ENCODE data around the gene TGM2.

The TGM2 gene

DNA sequence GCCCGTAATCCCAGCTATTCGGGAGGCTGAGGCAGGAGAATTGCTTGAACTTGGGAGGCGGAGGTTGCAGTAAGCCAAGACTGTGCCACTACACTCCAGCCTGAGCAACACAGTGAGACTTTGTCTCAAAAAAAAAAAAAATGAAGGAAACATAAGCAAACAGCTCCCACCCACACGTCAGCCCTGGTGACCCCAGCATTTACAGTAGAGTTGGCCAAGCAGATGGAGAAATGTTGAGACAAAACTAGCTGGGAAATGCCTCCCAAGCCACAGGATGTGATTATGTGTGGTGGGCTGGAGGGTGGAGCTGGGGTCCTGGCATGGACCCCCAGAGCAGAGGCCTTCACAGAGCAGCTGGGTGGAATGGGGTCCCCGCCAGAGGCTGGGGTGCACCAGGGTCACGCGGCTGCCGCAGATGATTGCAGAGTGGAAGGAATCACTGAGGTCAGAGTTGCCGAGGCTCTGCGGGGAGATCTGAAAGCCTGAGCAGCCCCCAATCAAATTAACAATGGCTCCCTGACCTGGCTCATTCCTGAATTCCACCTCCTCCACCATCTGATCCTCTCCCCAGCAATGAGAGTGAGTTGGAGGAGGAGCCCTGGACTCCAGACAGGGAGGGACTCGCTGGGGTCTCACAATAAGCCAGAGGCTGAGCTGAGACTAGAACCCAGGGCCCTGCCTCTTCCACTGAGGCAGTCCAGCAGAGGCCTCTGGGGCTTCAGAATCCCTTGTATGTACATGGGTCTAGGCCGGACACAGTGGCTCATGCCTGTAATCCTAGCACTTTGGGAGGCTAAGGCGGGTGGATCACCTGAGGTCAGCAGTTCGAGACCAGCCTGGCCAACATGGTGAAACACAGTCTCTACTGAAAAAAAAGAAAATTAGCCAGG lies 34.7 kb upstream of the TGM2 start:
- DNase-seq (ENCODE audit: low spot score): peak; percentile 9

DNA sequence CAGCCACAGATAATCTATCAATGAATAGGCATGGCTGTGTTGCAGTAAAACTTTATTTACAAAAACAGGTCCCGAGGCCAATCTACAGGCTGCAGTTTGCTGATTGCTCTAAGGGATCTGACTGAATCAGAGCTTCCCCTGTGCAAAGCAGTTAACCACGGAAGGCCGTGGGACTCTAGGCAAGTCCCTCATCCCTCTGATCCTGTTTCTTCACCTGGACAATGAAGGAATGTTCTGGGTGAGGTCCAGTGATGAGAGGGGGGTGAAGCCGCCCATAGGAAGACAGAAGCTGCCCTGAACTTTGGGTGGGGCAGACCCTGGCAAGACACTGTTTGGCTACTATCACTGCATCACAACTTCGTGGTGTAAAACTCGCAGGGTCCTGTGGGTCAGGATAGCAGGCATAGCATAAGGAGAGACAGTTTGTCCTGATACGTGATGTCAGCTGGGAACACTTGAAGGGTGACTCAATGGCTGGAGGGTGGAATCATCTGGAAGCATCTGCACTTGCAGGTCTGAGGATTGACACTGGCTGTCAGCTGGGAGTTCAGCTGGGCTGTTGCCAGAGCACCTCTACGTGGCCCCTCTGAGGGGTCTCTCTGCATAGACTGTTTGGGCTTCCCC lies 33.3 kb upstream of the TGM2 start:
- peak; percentile 8 for DNase-seq (ENCODE audit: low spot score)

DNA sequence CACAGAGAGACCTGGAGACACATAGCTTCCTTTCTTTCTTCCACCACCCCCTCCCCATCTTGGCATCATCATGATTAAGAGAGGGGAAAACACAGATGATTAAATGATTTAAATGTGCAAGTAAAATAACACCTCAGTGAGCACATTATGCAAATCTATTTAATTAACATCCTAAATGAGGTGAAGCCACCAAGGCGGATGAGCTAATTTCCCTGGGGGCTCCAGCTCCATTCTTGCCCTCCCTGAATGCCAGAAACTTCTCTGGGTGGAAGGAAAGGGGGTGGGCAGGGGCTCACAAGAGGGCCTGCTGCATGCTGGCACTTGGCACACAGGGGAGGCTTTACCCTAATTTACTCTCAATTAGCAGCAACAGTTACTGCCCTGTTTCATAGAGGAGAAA lies 32.5 kb upstream of the TGM2 start:
- peak; percentile 7 for DNase-seq (ENCODE audit: low spot score)

DNA sequence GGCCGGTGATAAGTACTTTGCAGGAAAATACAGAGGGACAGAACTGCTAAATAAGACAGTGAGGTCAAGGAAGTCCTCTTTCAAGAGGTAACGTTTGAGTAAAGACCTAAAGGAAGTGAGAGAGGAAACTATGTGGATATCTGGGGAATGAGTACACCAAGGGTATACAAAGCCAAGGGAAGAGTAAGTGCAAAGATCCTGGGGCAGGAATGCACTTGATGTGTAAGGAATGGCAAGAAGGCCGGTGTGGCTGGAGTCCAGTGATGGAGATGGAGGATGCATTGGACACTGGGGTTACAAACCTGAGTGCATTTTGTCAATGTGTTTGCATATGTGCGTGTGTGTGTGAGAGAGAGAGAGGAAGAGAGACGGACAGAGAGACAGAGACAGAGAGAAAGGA lies 32.1 kb upstream of the TGM2 start:
- peak; percentile 5 for DNase-seq (ENCODE audit: low spot score)

DNA sequence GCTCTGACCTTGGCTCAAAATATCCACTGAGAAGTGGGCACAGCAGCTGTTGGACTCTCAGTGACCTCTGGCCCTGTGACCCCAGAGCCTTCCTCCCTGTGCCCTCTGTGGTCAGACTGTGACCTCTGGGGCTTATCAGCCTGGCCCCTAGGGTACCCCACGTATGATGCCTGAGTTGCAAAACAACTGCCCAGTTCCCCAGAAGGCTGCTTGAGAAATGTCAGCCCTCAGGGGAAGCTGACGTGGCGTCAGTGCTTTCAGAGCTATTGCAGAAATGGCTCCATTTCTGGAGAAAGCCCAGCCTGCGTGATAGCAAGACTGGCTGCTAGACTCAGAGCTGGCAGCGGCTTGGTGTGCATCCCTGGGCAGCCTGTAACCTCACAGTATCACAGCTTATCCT lies 31.5 kb upstream of the TGM2 start:
- DNase-seq (ENCODE audit: low spot score): peak; percentile 8

DNA sequence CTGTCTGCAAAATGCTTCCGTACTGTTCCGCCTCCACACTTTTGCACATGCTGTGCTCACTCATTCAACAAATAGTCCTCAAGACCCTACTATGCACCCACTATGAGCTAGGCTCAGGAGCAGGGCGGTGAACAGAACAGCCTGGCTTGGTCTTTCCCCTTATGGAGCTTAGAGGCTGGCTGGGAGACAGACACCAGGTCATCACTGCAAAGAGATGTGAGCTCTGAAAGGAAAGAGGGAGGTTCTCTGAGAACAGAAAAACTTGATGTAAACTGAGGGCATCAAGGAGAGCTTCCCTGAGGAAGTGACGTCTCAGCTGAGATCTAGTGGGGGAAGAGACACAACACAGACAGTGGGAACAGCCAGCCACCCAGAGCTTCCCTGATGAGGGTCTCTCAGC lies 31.0 kb upstream of the TGM2 start:
- peak; percentile 7 for DNase-seq (ENCODE audit: low spot score)

DNA sequence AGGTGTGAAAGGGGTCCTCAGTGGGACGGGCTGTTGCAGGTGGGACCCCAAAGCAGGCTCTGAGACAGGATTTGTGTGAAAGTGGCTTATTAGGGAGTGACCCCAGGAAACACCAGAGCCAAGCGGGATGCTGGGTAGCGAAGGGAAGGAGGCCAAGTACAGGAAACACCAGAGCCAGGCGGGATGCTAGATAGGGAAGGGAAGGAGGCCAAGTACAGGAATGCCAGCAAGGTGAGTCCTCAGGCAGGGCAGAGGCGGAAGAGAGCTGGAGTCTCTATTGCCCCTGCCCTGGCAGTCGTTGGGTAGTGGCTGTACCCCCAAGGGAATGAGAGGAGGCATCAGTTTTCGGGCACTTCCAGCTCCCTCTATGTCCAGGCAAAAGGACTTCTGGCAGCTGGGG lies 30.5 kb upstream of the TGM2 start:
- peak; percentile 27 for DNase-seq (ENCODE audit: low spot score)

DNA sequence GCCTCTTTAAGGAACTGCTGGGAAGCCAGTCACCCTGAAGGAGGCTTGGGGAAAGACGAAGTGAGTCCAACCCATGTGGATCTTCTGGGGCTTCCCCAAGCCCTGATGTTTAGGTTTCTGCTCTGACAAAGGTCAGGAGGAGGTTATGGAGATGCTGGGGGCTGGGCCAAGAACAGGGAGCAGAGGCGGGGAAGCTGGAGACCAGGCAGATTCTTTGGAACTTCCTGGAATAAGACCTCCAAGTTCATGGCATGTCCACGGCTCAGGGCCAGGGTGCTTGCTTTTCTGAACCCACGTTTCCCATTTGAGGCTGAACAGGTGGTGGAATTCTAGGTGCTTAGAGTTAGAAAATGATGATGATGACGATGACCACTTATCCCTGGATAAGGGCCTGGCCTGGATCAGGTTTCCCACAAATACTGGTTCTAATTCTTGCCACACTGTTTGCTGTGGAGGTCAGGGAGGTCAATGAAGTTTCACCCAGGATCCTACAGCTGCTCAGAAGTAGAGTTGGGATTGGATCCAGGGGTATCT lies 30.0 kb upstream of the TGM2 start:
- peak; percentile 13 for DNase-seq (ENCODE audit: low spot score)

DNA sequence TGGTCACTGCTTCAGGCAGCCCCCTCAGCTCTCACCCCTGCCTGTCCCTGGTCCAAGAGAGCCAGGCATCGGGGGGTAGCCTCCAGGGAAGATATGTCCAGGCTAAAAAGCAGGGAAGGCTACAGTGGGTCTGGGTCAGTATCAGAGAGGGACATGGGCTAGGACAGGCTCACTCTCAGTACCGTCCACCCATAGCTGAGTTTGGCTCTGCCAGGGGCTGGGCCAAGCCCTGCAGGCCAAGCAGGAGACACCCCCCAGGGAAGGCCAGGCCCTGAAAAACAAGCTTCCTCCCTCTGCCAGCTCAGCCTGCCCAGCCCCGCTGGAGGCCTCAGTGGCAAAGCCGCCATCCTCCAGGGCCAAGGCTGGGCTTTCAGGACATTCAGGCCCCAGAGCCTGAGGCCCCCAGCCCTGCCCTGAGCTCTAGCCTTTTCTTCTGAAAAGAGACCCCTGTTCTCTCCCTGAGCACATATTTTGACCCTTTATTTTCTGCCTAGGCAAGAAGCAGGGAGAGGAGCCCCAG lies 28.6 kb upstream of the TGM2 start:
- peak; percentile 19 for DNase-seq (ENCODE audit: low spot score)

DNA sequence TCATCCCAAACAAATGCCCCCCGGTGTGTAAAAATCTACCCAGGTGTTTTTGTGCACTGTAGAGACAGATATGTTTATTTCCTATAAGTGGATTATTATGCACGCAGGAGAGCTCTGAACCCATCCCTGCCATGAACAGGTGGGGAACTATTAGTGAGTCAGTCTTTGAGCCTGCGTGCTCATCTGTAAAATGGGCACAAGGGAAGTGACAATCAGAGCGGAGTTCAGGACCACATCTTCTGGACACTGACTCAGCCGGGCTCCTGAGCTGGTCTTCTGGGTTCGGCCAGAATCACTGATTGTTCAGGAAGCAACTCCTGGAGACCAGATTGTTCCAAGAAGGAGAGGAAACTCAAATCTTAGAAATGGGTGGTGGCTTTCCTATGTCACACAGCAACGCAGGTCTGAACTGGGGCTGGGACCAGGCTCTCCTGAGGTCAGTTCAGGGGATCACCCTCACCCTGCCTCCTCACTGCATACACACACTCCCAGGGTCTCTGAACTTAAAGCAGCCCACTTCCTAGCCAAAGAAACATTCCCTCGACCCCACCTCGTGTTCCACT lies 27.3 kb upstream of the TGM2 start:
- peak; percentile 6 for DNase-seq (ENCODE audit: low spot score)

DNA sequence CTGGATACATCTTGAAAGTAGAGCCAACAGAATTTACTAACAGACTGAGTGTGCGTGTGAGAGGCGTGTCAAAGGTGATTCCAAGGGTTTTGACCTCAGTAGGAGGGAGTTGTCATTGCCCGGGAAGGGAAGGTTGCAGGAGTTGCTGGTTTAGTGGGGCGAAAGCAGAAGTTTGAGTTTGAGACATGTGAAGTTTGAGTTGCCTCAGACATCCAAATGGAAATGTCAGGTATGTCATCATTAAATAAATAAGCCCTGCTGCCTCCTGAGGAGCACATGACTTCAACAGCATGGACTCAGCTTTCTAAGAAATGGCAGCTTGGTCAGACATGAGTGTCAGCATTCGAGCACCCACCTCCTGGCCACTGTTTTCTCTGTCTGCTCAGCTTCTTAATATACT lies 26.6 kb upstream of the TGM2 start:
- DNase-seq (ENCODE audit: low spot score): no peak

DNA sequence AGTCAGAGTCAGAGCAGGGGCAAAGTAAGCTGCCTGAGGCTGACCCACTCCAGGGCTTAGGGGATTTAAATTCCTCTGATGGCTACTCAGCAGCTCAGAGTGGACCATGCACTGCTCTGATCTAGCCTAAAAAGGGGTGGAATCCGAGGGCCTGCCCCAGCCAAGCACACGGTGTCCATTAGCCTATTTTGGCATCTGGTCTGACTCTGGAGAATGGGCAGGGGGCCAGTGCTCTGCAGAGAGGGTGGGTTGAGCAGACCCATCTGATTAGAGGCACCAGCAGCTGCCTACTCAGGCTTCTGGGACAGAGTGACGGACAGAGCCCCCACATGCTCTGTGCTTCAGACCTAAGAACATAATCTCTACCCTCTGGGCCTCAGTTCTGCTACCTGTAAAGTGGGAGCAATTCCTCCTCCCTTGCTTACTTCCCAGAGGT lies 25.9 kb upstream of the TGM2 start:
- DNase-seq (ENCODE audit: low spot score): no peak

DNA sequence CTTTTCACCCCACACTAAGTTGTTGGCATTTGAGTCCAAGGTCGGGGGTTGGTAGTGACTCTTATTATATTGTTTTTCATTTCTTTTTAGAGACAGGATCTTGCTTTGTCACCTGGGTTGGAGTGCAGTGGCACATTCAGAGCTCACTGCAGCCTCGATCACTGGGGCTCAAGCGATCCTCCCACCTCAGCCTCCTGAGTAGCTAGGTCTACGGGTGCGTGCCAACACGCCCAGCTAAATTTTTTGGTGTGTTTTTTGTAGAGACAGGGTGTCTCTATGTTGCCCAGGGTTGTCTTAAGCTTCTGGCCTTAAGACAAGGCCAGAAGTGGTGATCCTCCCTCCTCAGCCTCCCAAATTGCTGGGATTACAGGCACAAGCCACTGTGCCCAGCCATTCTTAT lies 25.1 kb upstream of the TGM2 start:
- no peak for DNase-seq (ENCODE audit: low spot score)

DNA sequence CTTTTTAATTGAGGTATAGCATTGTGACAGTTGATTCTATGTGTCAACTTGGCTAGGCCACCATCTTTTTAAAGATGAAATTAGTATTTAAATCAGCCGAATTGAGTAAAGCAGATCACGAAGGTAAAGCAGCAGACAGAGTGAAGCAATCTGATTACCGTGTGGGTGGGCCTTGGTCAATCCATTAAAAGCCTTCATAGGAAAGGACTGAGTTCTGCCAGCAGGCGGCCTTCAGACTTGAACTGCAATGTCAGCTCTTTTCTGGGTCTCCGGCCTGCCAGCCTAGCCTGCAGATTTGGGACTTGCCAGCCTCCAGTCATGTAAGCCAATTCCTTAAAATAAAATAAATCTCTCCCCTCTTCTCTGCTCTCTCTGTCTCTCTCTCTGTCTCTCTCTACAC lies 22.4 kb upstream of the TGM2 start:
- no peak for DNase-seq (ENCODE audit: low spot score)

DNA sequence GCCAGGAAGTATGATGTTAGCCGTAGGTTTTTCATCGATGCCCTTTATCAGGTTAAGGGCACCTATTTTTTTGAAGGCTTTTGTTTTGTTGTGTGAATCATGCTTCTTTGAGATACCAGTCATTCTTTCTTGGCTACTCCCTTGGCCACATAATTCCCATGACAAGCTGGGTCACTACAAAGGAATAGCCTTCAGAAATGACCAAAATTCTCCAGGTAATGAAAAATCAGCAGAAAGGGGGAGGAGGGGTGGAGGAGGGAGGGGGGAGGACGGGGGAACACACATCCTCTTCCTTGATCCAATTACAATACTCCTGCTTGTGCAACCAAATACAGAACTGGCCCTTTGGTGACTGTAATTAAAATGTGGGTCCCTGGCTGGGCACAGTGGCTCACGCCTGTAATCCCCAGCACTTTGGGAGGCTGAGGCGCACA lies 21.7 kb upstream of the TGM2 start:
- DNase-seq (ENCODE audit: low spot score): no peak

DNA sequence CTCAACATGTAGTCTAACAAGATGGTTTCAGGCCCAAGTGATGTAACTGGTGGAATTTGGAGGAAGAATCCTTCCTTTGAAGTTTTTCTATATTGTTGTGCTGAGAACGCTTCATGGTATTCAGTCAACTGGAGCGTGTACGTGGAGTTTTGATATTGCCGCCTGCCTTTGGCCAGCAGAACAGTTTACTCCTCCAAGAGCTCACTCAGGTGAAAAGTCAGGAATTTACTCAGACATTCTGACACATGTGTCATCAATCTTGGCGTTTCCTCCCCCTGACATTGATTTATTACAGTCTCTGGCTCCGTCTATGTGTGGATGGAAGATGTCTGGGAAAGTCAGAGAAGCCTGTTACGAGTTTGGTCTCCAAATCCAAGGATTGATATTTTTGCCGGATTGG lies 19.0 kb upstream of the TGM2 start:
- DNase-seq (ENCODE audit: low spot score): no peak

DNA sequence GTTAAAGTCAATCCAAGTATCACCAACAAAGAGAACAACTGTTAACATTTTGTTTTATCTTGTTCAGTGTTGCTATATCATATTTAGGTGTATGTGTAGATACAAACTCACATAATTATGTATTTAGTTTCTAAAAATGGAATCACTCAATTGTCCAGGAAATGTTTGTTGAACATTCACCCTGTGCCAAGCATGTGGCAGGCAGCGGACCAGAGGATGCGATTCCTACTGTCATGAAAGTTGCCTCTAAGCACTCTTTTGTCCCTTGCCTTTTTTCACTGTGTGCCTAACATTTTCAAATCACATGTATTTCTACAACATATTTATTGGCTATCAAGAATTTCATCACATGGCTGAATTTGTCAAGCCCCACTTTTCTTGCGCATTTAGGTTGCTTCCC lies 16.9 kb upstream of the TGM2 start:
- no peak for DNase-seq (ENCODE audit: low spot score)

DNA sequence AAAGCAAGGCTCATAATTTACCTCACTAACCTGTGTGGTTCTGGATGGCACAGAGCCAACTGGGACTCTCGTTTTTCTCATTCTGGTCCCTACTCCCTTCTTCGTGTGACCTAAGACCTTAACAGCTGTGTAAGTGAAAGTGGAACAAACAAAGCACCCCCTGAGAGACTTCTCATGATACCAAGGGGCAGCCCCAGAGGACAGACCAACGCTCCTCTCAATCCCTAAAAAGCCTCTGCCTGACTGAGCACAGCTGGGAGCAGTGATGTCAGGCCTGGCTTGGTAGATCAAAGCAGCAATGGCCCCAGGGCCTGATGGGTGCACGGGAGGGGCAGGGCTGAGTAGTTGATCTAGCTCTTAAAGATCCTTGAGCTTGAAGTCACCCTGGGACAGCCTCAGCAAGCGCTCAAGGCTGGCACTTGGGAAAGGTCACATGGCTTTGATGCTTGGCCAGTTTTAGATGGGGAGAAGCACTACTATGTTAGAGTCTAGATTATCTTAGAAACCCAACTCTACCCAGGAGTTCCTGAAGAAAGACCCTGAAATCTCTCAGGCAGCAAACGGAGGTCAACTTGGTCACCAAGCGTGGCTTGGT lies 16.2 kb upstream of the TGM2 start:
- DNase-seq (ENCODE audit: low spot score): no peak

DNA sequence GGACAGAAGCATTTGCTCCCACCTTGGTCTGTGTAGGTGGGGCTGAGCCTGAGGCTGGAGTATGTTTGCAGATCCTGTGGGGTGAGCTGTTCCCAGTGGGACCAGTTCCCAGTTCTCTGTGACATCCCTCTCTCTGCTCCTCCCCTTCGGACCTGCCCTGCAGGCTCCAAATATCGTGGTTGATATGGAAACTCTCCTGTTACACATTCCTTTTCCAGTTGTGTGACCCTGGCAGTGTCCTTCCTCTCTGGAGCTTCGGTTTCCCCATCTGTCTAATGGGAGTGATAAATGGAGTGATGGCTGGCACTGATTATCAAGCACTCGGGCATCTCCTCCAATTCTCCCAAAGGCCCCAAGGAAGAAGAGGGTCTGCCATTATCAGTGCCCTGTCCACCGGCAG lies 15.7 kb upstream of the TGM2 start:
- no peak for DNase-seq (ENCODE audit: low spot score)

DNA sequence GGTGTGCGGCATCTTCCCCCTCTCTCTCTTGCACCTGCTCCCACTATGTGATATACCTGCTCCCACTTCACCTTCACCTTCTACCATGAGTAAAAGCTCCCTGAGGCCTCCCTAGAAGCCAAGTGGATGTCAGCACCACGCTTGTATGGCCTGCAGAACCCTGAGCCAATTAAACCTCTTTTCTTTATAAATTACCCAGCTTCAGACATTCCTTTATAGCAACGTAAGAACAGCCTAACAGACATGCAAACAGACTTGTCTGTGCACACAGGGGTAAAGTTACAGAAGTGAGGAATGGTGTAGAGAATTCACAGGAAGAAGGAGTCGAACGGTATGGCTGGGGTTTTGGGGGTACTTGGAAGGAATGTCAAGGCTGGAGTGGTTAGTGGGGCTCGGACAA lies 14.8 kb upstream of the TGM2 start:
- no peak for DNase-seq (ENCODE audit: low spot score)

DNA sequence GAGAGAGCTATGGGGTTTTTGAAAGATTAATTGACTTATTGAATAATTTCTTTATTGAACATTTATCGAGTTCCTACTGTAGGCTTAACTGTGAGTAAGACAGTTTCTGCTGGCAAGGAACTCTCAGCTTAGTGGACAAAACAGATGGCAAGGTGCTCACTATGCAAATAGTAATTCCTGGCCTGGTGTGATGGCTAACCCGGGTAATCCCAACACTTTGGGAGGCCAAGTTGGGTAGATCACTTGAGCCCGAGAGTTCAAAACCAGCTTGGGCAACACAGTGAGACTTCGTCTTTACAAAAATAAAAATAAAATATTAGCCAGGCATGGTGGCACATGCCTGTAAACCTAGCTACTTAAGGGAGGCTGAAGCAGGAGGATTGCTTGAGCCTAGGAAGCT lies 13.5 kb upstream of the TGM2 start:
- no peak for DNase-seq (ENCODE audit: low spot score)

DNA sequence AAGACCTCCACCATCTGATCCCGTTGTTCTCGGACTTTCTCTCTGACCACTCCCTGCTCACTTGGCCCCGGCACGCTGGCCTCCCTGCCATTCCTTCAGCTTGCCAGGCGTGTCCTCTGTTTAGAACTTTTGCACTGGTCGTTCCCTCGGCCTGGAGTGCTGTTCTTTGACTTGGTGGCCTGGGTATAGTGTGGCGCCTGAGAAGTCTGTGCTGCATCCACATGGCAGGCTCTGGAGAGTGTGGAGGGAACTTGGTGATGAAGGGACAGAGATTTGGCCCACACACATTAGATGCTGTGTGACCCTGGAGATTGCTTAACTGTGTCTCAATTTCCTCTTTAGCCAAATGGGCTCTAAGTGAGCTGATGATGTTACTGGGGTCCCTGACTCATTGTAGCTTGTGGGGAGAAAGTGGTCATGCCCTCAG lies 13.0 kb upstream of the TGM2 start:
- DNase-seq (ENCODE audit: low spot score): no peak

Data from iPS-NIHi11 (cell line).